H1 (cell line): ENCODE results near the gene UNC5B.

Experiments used
- ATF3 ChIP-seq: IDR thresholded peaks from 2 replicates; pipeline ENCODE4 v1.6.1; 2011; ENCODE audit warnings: low read depth, mild to moderate bottlenecking, low read length; ENCODE audit not compliant: insufficient read depth
- BCL11A ChIP-seq, 2 experiments: IDR thresholded peaks; one replicate each; pipeline ENCODE4 v1.6.1; 2011; ENCODE audit warnings: low read depth in 2 of 2, low read length in 2 of 2, mild to moderate bottlenecking in 2 of 2
- BRCA1 ChIP-seq: IDR thresholded peaks from 2 replicates; pipeline ENCODE4 v1.6.1; 2012; ENCODE audit warnings: low read depth, low read length, improper control_type of control experiment
- CEBPB ChIP-seq: IDR thresholded peaks from 2 replicates; pipeline ENCODE4 v1.6.1; 2012; ENCODE audit warnings: low read depth, low read length
- CTCF ChIP-seq, 3 experiments: IDR thresholded peaks; 1 replicate in 2 of 3; 2 replicates in 1 of 3; pipeline versions ENCODE4 v1.5.1 to v1.6.1; 2011; ENCODE audit warnings: low read length in 3 of 3, mild to moderate bottlenecking in 3 of 3, inconsistent platforms in 2 of 3, low read depth in 1 of 3, moderate library complexity in 1 of 3; ENCODE audit not compliant: insufficient read depth in 1 of 3; ENCODE audit errors: control extremely low read depth in 1 of 3
- EP300 ChIP-seq, 2 experiments: IDR thresholded peaks; 1 replicate in 1 of 2; 2 replicates in 1 of 2; pipeline ENCODE4 v1.6.1; 2011 to 2012; ENCODE audit warnings: low read depth in 2 of 2, low read length in 2 of 2, mild to moderate bottlenecking in 2 of 2, borderline replicate concordance in 1 of 2, inconsistent platforms in 1 of 2, moderate library complexity in 1 of 2
- JUND ChIP-seq: IDR thresholded peaks from 2 replicates; pipeline ENCODE4 v1.6.1; 2011; ENCODE audit warnings: mild to moderate bottlenecking, improper control_type of control experiment, low read length
- MAX ChIP-seq: IDR thresholded peaks from 2 replicates; pipeline ENCODE4 v1.6.1; 2012; ENCODE audit warnings: inconsistent platforms
- POLR2A ChIP-seq, 2 experiments: IDR thresholded peaks; 1 replicate in 1 of 2; 2 replicates in 1 of 2; pipeline ENCODE4 v1.6.1; 2011; ENCODE audit warnings: low read depth in 2 of 2, low read length in 2 of 2, mild to moderate bottlenecking in 2 of 2; ENCODE audit errors: control extremely low read depth in 1 of 2
- POLR2AphosphoS5 ChIP-seq: IDR thresholded peaks from 2 replicates; pipeline ENCODE4 v1.6.1; 2011; ENCODE audit warnings: low read depth, low read length
- RFX5 ChIP-seq: IDR thresholded peaks from 2 replicates; pipeline ENCODE4 v1.6.1; 2011; ENCODE audit warnings: low read depth, low read length, improper control_type of control experiment, borderline replicate concordance
- TEAD4 ChIP-seq: IDR thresholded peaks from 2 replicates; pipeline ENCODE4 v1.6.1; 2012; ENCODE audit warnings: low read depth, low read length, inconsistent platforms, mixed read lengths

GRCh38 chr10:71276873-71277272 is 64.5 kb downstream of the UNC5B start:
- TF ChIP-seq CTCF (IDR thresholded peaks at IDR 0.05; ENCODE audit: control extremely low read depth in 1 of 3, insufficient read depth in 1 of 3, low read depth in 1 of 3, low read length in 3 of 3): no peak
- no peak for TF ChIP-seq EP300 (IDR thresholded peaks at IDR 0.05; ENCODE audit: borderline replicate concordance in 1 of 2, low read depth in 2 of 2, low read length in 2 of 2)
- no peak for TF ChIP-seq POLR2A (IDR thresholded peaks at IDR 0.05; ENCODE audit: control extremely low read depth in 1 of 2, low read depth in 2 of 2, low read length in 2 of 2)
- no peak for TF ChIP-seq MAX
- TF ChIP-seq JUND: no peak
- no peak for TF ChIP-seq POLR2AphosphoS5
- TF ChIP-seq ATF3: no peak
- no peak for TF ChIP-seq BRCA1
- no peak for TF ChIP-seq CEBPB
- no peak for TF ChIP-seq TEAD4
- no peak for TF ChIP-seq BCL11A (IDR thresholded peaks at IDR 0.05; ENCODE audit: low read depth in 2 of 2, low read length in 2 of 2)
- no peak for TF ChIP-seq RFX5
